ENCODE measurements around the gene PRDX5. TPM values are rescaled to one million over a fixed set of nuclear protein-coding genes. Genes with fewer than 3 reads are reported as not detected.

PRDX5 gene
- total RNA-seq, 1 experiment from 2014 or later = 228 TPM

GRCh38 chr11:64361659-64362058 lies 43.7 kb downstream of the PRDX5 start:
- H3K23me2 ChIP-seq (ENCODE audit: insufficient read length, low read depth, low read length, poor library complexity, severe bottlenecking) = peaks cover 12% of the 10 kb centered on the region
- peaks cover 16 to 49% (median 40%) of the 10 kb centered on the region in 3 experiments for H3K36me3 Mint-ChIP-seq (ENCODE audit: insufficient read depth in 1 of 3, low read depth in 3 of 3)
- no CpG with 5 or more reads among the region's 18 CpGs for WGBS (ENCODE audit: extremely low coverage, insufficient read length, low lambda C conversion rate)
- H4K8ac ChIP-seq (replicated peaks; ENCODE audit: insufficient read length, low read depth, low read length) = no peak overlapping the region
- H2BK5ac ChIP-seq (ENCODE audit: insufficient read length, low read length) = no peak overlapping the region
- no peak overlapping the region for H2AFZ ChIP-seq (ENCODE audit: low read length)
- no peaks in the 10 kb centered on the region; the same call in 1 of the 2 replicates for H3K27me3 ChIP-seq (ENCODE audit: insufficient read depth, low read length)
- no peak overlapping the region for H2BK20ac ChIP-seq (ENCODE audit: low read depth, low read length, poor library complexity, severe bottlenecking)
- no peak overlapping the region for H2BK12ac ChIP-seq (ENCODE audit: insufficient read length, low read depth, low read length)
- H3K4ac ChIP-seq (ENCODE audit: low read depth, low read length) = no peak overlapping the region
- H2BK15ac ChIP-seq (ENCODE audit: low read depth, low read length) = no peak overlapping the region
- no peak overlapping the region for H4K91ac ChIP-seq (ENCODE audit: insufficient read length, low read depth, low read length)
- TF ChIP-seq, protein P1, sequence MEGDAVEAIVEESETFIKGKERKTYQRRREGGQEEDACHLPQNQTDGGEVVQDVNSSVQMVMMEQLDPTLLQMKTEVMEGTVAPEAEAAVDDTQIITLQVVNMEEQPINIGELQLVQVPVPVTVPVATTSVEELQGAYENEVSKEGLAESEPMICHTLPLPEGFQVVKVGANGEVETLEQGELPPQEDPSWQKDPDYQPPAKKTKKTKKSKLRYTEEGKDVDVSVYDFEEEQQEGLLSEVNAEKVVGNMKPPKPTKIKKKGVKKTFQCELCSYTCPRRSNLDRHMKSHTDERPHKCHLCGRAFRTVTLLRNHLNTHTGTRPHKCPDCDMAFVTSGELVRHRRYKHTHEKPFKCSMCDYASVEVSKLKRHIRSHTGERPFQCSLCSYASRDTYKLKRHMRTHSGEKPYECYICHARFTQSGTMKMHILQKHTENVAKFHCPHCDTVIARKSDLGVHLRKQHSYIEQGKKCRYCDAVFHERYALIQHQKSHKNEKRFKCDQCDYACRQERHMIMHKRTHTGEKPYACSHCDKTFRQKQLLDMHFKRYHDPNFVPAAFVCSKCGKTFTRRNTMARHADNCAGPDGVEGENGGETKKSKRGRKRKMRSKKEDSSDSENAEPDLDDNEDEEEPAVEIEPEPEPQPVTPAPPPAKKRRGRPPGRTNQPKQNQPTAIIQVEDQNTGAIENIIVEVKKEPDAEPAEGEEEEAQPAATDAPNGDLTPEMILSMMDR (conservative IDR thresholded peaks at IDR 0.05) = no peak
- H3K4me3 Mint-ChIP-seq = no peak overlapping the region
- no peaks in the 10 kb centered on the region for H3K79me2 ChIP-seq (ENCODE audit: insufficient read depth, low read length)
- no peak overlapping the region for H3K56ac ChIP-seq (ENCODE audit: insufficient read length, low read depth, low read length)
- peaks cover 9 to 25% of the 10 kb centered on the region in 2 experiments for H3K4me1 Mint-ChIP-seq
- H3K4me2 ChIP-seq (ENCODE audit: insufficient read depth, insufficient read length, low read length) = no peak overlapping the region
- peaks cover 2% of the 10 kb centered on the region; the same call in 1 of the 2 replicates for H3K4me1 ChIP-seq (ENCODE audit: insufficient read depth, low read length)
- H3K9me3 Mint-ChIP-seq = no peaks in the 10 kb centered on the region
- no peak overlapping the region for H2BK120ac ChIP-seq (ENCODE audit: low read depth, low read length, poor library complexity, severe bottlenecking)
- no peak overlapping the region for H3K9ac ChIP-seq (ENCODE audit: extremely low read depth, insufficient read length, low read length)
- H3K27me3 Mint-ChIP-seq (ENCODE audit: low read depth) = no peaks in the 10 kb centered on the region
- H3K27ac Mint-ChIP-seq = no peak overlapping the region
- no peak overlapping the region for H2AK5ac ChIP-seq (ENCODE audit: insufficient read length, low read length)
- peaks cover 2% of the 10 kb centered on the region for H4K20me1 ChIP-seq (ENCODE audit: control insufficient read depth, insufficient read depth, insufficient read length)
- no peak for DNase-seq
- no peaks in the 10 kb centered on the region for H3K79me1 ChIP-seq (ENCODE audit: insufficient read depth, low read depth, low read length, poor library complexity, severe bottlenecking)
- H3K27ac ChIP-seq (ENCODE audit: insufficient read length, low read depth, low read length) = no peak overlapping the region
- H3K9me3 ChIP-seq (ENCODE audit: control insufficient read depth, low read depth, low read length) = no peaks in the 10 kb centered on the region
- H3K23ac ChIP-seq (ENCODE audit: insufficient read length, low read depth, low read length) = no peak overlapping the region
- H4K5ac ChIP-seq (ENCODE audit: insufficient read length, low read depth, low read length) = no peak overlapping the region
- no peak overlapping the region for H3K14ac ChIP-seq (ENCODE audit: insufficient read depth, low read length)
- H3T11ph ChIP-seq (ENCODE audit: low read length) = no peak overlapping the region
- no peak overlapping the region for H3K18ac ChIP-seq (ENCODE audit: insufficient read length, low read depth, low read length)
